Measurements from ENCODE around the gene POM121L12.

Gene POM121L12

GRCh38 chr7:53022893-53023292 is 12.5 kb upstream of the POM121L12 start:
- TF ChIP-seq POLR2AphosphoS5 (IDR thresholded peaks at IDR 0.05; ENCODE audit: low read depth, low read length) (no peak), SIN3A (IDR thresholded peaks at IDR 0.05; ENCODE audit: borderline replicate concordance, insufficient read depth, low read length) (no peak)

- TF ChIP-seq POLR2AphosphoS5 (IDR thresholded peaks at IDR 0.05; ENCODE audit: low read depth, low read length), result no peak
- no peak for TF ChIP-seq SIN3A (IDR thresholded peaks at IDR 0.05; ENCODE audit: borderline replicate concordance, insufficient read depth, low read length)
- no peak for TF ChIP-seq FOXP2 (optimal IDR thresholded peaks at IDR 0.05; ENCODE audit: borderline replicate concordance, extremely low read depth, extremely low read length, insufficient read depth)
- TF ChIP-seq, protein P1, sequence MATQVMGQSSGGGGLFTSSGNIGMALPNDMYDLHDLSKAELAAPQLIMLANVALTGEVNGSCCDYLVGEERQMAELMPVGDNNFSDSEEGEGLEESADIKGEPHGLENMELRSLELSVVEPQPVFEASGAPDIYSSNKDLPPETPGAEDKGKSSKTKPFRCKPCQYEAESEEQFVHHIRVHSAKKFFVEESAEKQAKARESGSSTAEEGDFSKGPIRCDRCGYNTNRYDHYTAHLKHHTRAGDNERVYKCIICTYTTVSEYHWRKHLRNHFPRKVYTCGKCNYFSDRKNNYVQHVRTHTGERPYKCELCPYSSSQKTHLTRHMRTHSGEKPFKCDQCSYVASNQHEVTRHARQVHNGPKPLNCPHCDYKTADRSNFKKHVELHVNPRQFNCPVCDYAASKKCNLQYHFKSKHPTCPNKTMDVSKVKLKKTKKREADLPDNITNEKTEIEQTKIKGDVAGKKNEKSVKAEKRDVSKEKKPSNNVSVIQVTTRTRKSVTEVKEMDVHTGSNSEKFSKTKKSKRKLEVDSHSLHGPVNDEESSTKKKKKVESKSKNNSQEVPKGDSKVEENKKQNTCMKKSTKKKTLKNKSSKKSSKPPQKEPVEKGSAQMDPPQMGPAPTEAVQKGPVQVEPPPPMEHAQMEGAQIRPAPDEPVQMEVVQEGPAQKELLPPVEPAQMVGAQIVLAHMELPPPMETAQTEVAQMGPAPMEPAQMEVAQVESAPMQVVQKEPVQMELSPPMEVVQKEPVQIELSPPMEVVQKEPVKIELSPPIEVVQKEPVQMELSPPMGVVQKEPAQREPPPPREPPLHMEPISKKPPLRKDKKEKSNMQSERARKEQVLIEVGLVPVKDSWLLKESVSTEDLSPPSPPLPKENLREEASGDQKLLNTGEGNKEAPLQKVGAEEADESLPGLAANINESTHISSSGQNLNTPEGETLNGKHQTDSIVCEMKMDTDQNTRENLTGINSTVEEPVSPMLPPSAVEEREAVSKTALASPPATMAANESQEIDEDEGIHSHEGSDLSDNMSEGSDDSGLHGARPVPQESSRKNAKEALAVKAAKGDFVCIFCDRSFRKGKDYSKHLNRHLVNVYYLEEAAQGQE (IDR thresholded peaks at IDR 0.05; ENCODE audit: insufficient read depth in 1 of 2, low read depth in 2 of 2, low read length in 2 of 2), result no peak
- TF ChIP-seq TAF1 (IDR thresholded peaks at IDR 0.05; ENCODE audit: borderline replicate concordance, insufficient read depth, low read length), result no peak
Measured at GRCh38 chr7:53048638-53049037, 13.2 kb downstream of the POM121L12 start.

DNA sequence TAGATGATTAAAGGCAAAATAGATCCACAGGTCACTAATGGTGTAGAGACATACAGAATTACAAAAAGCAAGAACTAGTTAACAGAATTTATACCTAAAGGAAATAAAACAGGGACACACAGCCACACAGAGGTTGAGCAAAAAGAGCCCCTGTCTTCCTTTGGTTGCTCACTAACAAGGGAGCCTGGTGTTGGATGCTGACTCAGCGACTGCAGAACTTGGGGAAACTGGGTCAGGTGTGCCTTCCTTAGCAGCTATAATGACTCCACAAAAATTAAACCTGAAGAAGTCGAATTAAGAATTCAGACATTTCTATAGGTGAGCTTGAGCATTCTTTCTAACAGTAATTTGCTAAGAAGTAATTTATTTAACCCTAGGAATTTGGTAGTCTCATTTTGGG is 15.0 kb downstream of the POM121L12 start:
- TF ChIP-seq, protein P1 (IDR thresholded peaks at IDR 0.05; ENCODE audit: insufficient read depth in 1 of 2, low read depth in 2 of 2, low read length in 2 of 2), result no peak
- TF ChIP-seq TAF1 (IDR thresholded peaks at IDR 0.05; ENCODE audit: borderline replicate concordance, insufficient read depth, low read length) (no peak), SIN3A (IDR thresholded peaks at IDR 0.05; ENCODE audit: borderline replicate concordance, insufficient read depth, low read length) (no peak), POLR2AphosphoS5 (IDR thresholded peaks at IDR 0.05; ENCODE audit: low read depth, low read length) (no peak), FOXP2 (optimal IDR thresholded peaks at IDR 0.05; ENCODE audit: borderline replicate concordance, extremely low read depth, extremely low read length, insufficient read depth) (no peak)

DNA sequence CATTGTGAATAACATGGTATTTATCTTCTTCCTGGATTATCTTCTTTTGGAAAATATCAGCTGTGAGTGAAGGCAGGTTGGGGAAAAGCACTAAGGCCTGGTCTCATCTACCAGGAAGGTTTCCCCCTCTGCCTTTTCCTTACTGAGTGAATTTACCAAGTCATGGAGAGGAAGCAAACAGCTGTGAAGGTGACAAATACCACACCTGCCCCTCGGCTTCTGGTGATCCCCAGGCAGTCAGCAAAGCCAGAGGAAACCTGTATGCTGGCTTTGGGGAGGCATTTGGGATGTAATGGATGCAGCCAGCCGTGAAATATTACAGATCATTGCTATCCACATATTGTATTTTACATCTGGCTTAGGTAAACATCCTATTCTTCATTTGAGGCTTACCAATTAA is 24.2 kb downstream of the POM121L12 start:
- TF ChIP-seq FOXP2 (optimal IDR thresholded peaks at IDR 0.05; ENCODE audit: borderline replicate concordance, extremely low read depth, extremely low read length, insufficient read depth), result no peak
- TF ChIP-seq, protein P1 (IDR thresholded peaks at IDR 0.05; ENCODE audit: insufficient read depth in 1 of 2, low read depth in 2 of 2, low read length in 2 of 2), result no peak
- no peak for TF ChIP-seq SIN3A (IDR thresholded peaks at IDR 0.05; ENCODE audit: borderline replicate concordance, insufficient read depth, low read length)

DNA sequence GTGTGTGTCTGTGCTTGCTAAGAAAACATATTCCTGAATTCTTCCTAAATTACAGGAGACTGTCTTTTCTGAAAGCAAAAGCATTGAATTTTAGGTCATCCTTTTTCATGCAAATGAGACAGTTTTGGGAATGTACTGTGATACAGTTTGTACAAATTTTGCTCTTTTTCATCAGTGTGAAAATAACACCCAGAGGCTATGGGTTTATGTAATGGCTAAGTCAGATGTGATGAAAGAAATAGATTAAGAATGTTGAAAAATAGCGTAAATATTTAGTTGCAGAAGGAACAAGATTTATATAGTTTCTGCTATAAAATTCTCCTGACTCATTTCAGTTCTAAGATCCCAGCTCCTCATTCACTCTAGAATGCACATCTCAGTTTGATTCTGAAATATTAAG is 24.6 kb downstream of the POM121L12 start:
- TF ChIP-seq SIN3A (IDR thresholded peaks at IDR 0.05; ENCODE audit: borderline replicate concordance, insufficient read depth, low read length), result no peak
- no peak for TF ChIP-seq FOXP2 (optimal IDR thresholded peaks at IDR 0.05; ENCODE audit: borderline replicate concordance, extremely low read depth, extremely low read length, insufficient read depth)
- TF ChIP-seq, protein P1 (IDR thresholded peaks at IDR 0.05; ENCODE audit: insufficient read depth in 1 of 2, low read depth in 2 of 2, low read length in 2 of 2), result no peak
- TF ChIP-seq POLR2AphosphoS5 (IDR thresholded peaks at IDR 0.05; ENCODE audit: low read depth, low read length), result no peak
- TF ChIP-seq TAF1 (IDR thresholded peaks at IDR 0.05; ENCODE audit: borderline replicate concordance, insufficient read depth, low read length), result no peak

All from PFSK-1 (cell line).